K562 treated with DMSO at 1 percent for 12 hours (cell line): ENCODE measurements around the gene WTIP. TPM values are rescaled to one million over a fixed set of nuclear protein-coding genes. Genes with fewer than 3 reads are reported as not detected.

Experiments used
- total RNA-seq: library from RNA; unstranded; fragments of 300-600 nt; gene quantifications from 2 replicates; pipeline ENCODE4 v1.2.3, GENCODE V29; 2022; ENCODE audit not compliant: insufficient read depth

The WTIP gene
- 0.10 and 1.4 TPM in 2 replicates for total RNA-seq

DNA sequence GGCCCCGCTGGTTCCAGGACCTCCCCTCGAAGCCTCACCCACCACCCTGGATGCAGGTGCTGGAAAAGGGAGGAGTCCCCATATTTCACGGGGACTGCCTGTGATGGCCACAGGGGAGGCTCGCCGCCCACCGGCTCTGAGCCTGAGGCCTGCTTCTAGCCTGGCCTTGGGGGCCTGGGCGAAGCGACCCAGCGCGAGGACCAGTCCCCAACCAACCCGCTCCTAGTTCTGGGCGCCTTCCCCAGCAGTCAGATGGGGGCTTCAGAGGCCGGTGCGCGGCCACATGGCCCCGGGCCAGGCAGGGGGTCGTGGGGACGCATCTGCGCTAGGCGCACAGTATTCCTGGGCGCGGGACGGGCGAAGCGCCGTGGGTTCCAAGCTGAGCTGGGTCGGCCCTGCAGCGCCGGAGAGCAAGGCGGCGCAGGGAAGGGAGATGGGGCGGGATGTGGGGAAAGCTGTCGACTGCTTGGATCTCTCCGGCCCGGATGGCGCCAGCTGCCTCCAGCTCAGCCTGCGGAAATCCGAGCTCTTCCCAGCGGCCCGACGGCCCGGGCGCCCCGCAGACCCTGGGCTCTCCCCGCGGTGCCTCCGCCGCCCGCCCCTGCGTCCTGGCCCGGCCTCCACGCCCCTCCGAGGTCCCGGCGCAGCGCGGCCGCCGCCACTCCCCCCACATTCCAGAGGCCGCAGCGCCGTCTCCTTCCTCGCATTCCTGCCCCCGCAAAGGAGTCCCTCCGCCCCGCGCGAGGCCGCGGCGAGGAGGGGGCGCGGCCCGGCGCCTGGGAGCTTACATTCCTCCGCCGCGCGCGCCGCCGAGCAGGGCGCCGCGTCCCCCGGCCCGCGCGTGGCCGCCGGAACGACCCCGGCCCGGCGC lies at the start of gene WTIP:
Gene WTIP (plus strand): TSS at position 788 of the 871 bp plus-strand sequence. CDS start 217 bp downstream, outside the sequence.

Other genes with a start within 250 kb of the WTIP start
- gene GARRE1, start 227.2 kb upstream of the WTIP start, total RNA-seq = 5.9 and 19.6 TPM in 2 replicates
- 113 and 160 TPM in 2 replicates for gene GPI, start 116.6 kb upstream of the WTIP start, total RNA-seq
- 18.2 and 25.2 TPM in 2 replicates for gene PDCD2L, start 77.4 kb upstream of the WTIP start, total RNA-seq
- 109 and 167 TPM in 2 replicates for gene UBA2, start 53.4 kb upstream of the WTIP start, total RNA-seq
- not detected in 2 replicates for gene SCGB2B2, start 195.4 kb downstream of the WTIP start, total RNA-seq
- gene ZNF302, start 195.9 kb downstream of the WTIP start, total RNA-seq = 0.63 and 0.67 TPM in 2 replicates